Measurements from ENCODE around the gene SMAD2. TPM values are rescaled to one million over a fixed set of nuclear protein-coding genes. Genes with fewer than 3 reads are reported as not detected.
A peak's percentile ranks its signal among the peaks of the same experiment; 100 is the strongest.

Gene SMAD2
- total and polyA plus RNA-seq, 2 of the 8 experiments (the other 6 are each of a cell fraction or from before 2014, with no cell fraction given), result 28.4 to 124 TPM

GRCh38 chr18:47817795-47818077, 112.7 kb downstream of the SMAD2 start:
- Histone ChIP-seq H3K27me3 (replicated peaks in 1 of 4; ENCODE audit: control insufficient read depth in 3 of 4, extremely low read depth in 1 of 4, insufficient read depth in 3 of 4, low read length in 3 of 4) (no peaks in the 10 kb centered on the region), H3K4me1 (replicated peaks in 1 of 4; ENCODE audit: control insufficient read depth in 3 of 4, insufficient read depth in 4 of 4, low read length in 3 of 4) (peaks cover 1 to 10% (median 8%) of the 10 kb centered on the region in 4 experiments; a peak in 6 of 7 replicates), H3K4me2 (ENCODE audit: insufficient read depth in 1 of 2, low read depth in 2 of 2, low read length in 2 of 2) (peak overlapping the region; percentile 48 to 52; a peak in 1 of 4 replicates), H2BK120ac (replicated peaks; ENCODE audit: low read depth, low read length) (peak overlapping the region; percentile 97), H3K4me3 (ENCODE audit: extremely low read depth in 1 of 4, insufficient read depth in 2 of 4, low read depth in 3 of 4, low read length in 4 of 4) (peak overlapping the region in 1 of 4 experiments; percentile 42; a peak in 3 of 8 replicates), H3K14ac (ENCODE audit: insufficient read length) (no peak overlapping the region), H2BK20ac (ENCODE audit: low read length) (peak overlapping the region; percentile 63; the same call in 1 of the 2 replicates), H3K27ac (ENCODE audit: low read depth, low read length) (peak overlapping the region; percentile 33; the same call in 1 of the 2 replicates), H2BK12ac (ENCODE audit: low read depth, low read length) (no peak overlapping the region), H4K8ac (ENCODE audit: extremely low read depth, insufficient read depth, low read length) (no peak overlapping the region), H4K5ac (ENCODE audit: insufficient read length, low read depth, low read length) (peak overlapping the region; percentile 98), H3K79me1 (ENCODE audit: low read depth, low read length) (no peaks in the 10 kb centered on the region), H2BK15ac (ENCODE audit: low read length) (no peak overlapping the region), H2AK5ac (ENCODE audit: low read depth, low read length) (no peak overlapping the region), H3K9ac (replicated peaks in 1 of 4; ENCODE audit: extremely low read depth in 1 of 4, low read depth in 3 of 4, low read length in 3 of 4) (no peak overlapping the region), H3K18ac (ENCODE audit: extremely low read depth, low read length) (peak overlapping the region; percentile 6; the same call in 1 of the 2 replicates), H4K91ac (replicated peaks; ENCODE audit: insufficient read length, low read length) (peak overlapping the region; percentile 22), H2BK5ac (ENCODE audit: low read depth, low read length) (peak overlapping the region; percentile 27; the same call in 1 of the 2 replicates), H3K56ac (replicated peaks; ENCODE audit: insufficient read length, low read depth, low read length) (no peak overlapping the region), H3K23ac (ENCODE audit: insufficient read length) (no peak overlapping the region), H3K79me2 (ENCODE audit: control insufficient read depth in 1 of 2, insufficient read depth in 2 of 2, low read length in 2 of 2) (no peaks in the 10 kb centered on the region), H3K9me3 (ENCODE audit: insufficient read depth in 2 of 2, low read depth in 1 of 2, low read length in 1 of 2) (no peaks in the 10 kb centered on the region), H4K20me1 (replicated peaks in 1 of 2; ENCODE audit: control insufficient read depth in 1 of 2, insufficient read depth in 2 of 2, low read length in 2 of 2) (no peaks in the 10 kb centered on the region), H3K23me2 (ENCODE audit: low read depth, low read length) (no peaks in the 10 kb centered on the region), H3K36me3 (ENCODE audit: control insufficient read depth in 2 of 4, insufficient read depth in 4 of 4, low read length in 3 of 4) (no peaks in the 10 kb centered on the region), H3K4ac (replicated peaks; ENCODE audit: insufficient read length, low read depth, low read length) (peak overlapping the region; percentile 44), H2AFZ (ENCODE audit: low read length) (no peak overlapping the region)
- peak; percentile 39 for FAIRE-seq
- TF ChIP-seq POLR2A (IDR thresholded peaks at IDR 0.05; ENCODE audit: control extremely low read depth in 1 of 2, low read depth in 2 of 2, low read length in 2 of 2) (0 out of 3 replicates have a peak, but pooled peaks of 1 of the 2 experiments have one; percentile 14), TAF7 (optimal IDR thresholded peaks at IDR 0.05; ENCODE audit: borderline replicate concordance, low read depth, low read length) (no peak)
- ChIA-PET CTCF (ENCODE audit: partially characterized antibody) (interaction anchor here (0.9 to 1.7 kb wide), 4 partner anchors 11 to 179 kb away, joined by 3 to 6 read pairs (median 4); no protein-coding TSS in a partner anchor), POLR2A (ENCODE audit: partially characterized antibody) (interaction anchor here (1.4 kb wide), 1 partner anchor 12 kb away, joined by 5 read pairs; no protein-coding TSS in a partner anchor)
- WGBS, 2 experiments (ENCODE audit: extremely low coverage in 1 of 2, insufficient coverage in 1 of 2, insufficient read length in 1 of 2, insufficient replicate concordance in 2 of 2, low coverage in 1 of 2, low lambda C conversion rate in 2 of 2, missing lambda C conversion rate in 1 of 2), result 30% methylated on average over 1 of the region's 1 CpG; no CpG with 5 or more reads in 1 of the 2 experiments
- no peak for DNase-seq (ENCODE audit: low read depth in 1 of 2, low spot score in 2 of 2)
